Mucosa of descending colon (tissue), 3 donors: Measurements from ENCODE around the gene FPGS. TPM values are rescaled to one million over a fixed set of nuclear protein-coding genes. Genes with fewer than 3 reads are reported as not detected.

Experiments
- ATAC-seq: fragments of 200-7000 bp; cut with Tn5 transposase; one replicate; pipeline ENCODE4 v1.9.1; 2020; ENCODE audit warnings: mild to moderate bottlenecking, moderate library complexity
- DNase-seq, 3 donors: peaks; one replicate each; pipeline ENCODE4 v3.0.0-alpha.2; 2020
- H3K36me3 ChIP-seq: fragments of 200-600 bp; one replicate; pipeline ENCODE4 v1.8.0; 2021; ENCODE audit warnings: low read depth, mild to moderate bottlenecking
- H3K4me1 ChIP-seq: fragments of 200-600 bp; one replicate; pipeline ENCODE4 v1.8.0; 2021; ENCODE audit warnings: low read depth, mild to moderate bottlenecking
- H3K4me3 ChIP-seq: fragments of 200-600 bp; one replicate; pipeline ENCODE4 v1.8.0; 2021; ENCODE audit warnings: mild to moderate bottlenecking
- H3K9me3 ChIP-seq: fragments of 200-600 bp; one replicate; pipeline ENCODE4 v1.8.0; 2021; ENCODE audit warnings: mild to moderate bottlenecking
- intact Hi-C, 2 donors: fragments of 100-400 bp; cut with DNase I in 1 of 2; cut with micrococcal nuclease in 1 of 2; formaldehyde crosslinking; loops; one replicate each; pipeline versions ENCODE4 v1.11.0 to v1.11.1; 2022; cut with DNase I, micrococcal nuclease
- total RNA-seq, 3 donors: library from RNA; stranded (reverse); fragmentation: NEBNext Ultra II Directional in 2 of 3; extraction: Animal tissue kit (Norgen Biotek cat#: 25700) in 2 of 3; gene quantifications; one replicate each; pipeline versions ENCODE4 v1.2.1 to v1.2.4, GENCODE V29; 2021 to 2023
- TF ChIP-seq, protein P1 (sequence below): fragments of 200-600 bp; IDR thresholded peaks from one replicate; pipeline ENCODE4 v1.8.0; 2022; ENCODE audit warnings: antibody characterized with exemption, mild to moderate bottlenecking
- donor health status: DM: no; HTN: no; CAD: no; lungs with moderate emphysema.
- donor health status: DM: no; HTN: no; CAD: no.
- donor health status: DM: no; HTN: yes; CAD: no.

FPGS gene
- total RNA-seq, 3 donors from 2014 or later, result 41.0 to 46.5 (median 41.3) TPM

DNA sequence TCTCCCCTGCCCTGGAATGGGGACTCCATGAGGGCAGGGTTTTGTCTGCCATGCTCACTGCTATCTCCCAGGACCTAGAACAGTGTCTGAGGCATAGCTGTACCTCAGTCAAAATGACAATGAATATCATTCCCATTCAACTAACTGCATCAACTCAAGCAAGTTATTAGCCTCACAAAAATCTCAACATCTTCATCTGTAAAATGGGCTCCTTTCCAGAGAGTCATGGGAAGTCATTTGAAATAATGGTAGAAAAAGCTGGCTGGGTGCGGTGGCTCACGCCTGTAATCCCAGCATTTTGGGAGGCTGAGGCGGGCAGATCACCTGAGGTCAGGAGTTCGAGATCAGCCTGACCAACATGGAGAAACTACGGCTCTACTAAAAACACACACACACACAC is 33.6 kb upstream of the FPGS start:
- DNase-seq (no peak), ATAC-seq (no peak)
- Histone ChIP-seq H3K36me3 (no peaks in the 10 kb centered on the region), H3K9me3 (no peaks in the 10 kb centered on the region), H3K4me1 (peaks cover 14% of the 10 kb centered on the region), H3K4me3 (no peak overlapping the region)
- TF ChIP-seq, protein P1, sequence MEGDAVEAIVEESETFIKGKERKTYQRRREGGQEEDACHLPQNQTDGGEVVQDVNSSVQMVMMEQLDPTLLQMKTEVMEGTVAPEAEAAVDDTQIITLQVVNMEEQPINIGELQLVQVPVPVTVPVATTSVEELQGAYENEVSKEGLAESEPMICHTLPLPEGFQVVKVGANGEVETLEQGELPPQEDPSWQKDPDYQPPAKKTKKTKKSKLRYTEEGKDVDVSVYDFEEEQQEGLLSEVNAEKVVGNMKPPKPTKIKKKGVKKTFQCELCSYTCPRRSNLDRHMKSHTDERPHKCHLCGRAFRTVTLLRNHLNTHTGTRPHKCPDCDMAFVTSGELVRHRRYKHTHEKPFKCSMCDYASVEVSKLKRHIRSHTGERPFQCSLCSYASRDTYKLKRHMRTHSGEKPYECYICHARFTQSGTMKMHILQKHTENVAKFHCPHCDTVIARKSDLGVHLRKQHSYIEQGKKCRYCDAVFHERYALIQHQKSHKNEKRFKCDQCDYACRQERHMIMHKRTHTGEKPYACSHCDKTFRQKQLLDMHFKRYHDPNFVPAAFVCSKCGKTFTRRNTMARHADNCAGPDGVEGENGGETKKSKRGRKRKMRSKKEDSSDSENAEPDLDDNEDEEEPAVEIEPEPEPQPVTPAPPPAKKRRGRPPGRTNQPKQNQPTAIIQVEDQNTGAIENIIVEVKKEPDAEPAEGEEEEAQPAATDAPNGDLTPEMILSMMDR, result no peak
- intact Hi-C loops, result no loop called here

DNA sequence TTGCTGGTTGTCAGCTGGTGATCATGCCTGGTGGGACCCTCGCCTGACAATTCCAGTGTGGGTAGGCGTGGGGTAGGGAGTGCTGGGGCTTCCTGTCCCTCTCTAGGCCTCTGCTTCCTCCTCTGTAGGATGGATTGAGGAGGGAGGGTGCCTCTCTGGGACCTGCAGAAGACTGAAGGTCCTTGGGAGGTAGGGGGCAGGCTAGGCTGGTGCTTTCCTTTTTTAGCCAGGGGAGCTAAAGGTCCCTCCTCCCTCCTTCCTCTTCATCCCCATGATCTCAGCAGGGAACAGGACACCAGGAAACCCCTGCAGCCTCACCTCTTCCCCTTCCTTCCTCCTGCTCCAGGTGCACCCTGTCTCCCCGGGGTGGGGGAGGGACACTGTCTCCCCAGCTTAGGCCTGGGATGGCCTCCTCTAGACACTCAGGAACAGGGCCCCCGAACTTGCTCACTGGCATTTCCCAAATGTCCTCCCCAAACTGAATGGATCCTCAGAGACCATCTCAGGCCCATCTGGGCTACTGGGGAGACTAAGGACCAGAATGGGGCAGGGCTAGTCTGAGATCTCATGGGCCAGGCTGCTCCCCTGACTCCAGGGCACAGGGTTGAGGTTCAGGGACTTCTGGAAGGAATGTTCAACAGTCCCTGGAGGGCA is 32.6 kb upstream of the FPGS start:
- no peaks in the 10 kb centered on the region for H3K9me3 ChIP-seq
- no peak overlapping the region for H3K4me3 ChIP-seq
- H3K36me3 ChIP-seq, result no peaks in the 10 kb centered on the region
- intact Hi-C loops, result no loop called here
- TF ChIP-seq, protein P1, result no peak
- DNase-seq (peak in 1 of 3 donors; percentile 55), ATAC-seq (no peak)
- peaks cover 14% of the 10 kb centered on the region for H3K4me1 ChIP-seq

DNA sequence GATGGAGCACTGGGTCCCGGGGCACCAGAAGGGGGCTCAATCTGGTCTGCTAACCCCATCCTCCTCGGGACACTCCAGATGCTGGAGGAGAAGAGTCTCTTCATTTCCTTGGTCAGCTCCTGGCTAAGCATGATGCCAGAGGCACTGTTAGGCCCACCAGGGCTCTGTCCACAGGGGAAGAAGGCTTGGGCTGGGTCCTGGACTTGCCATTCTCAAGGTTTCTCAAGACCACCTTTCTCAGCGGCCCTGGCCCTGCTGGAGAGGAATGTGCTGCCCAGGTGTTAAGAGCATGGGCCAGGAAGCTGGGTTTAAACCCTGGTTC is 32.1 kb upstream of the FPGS start:
- intact Hi-C loops, result no loop called here
- H3K9me3 ChIP-seq, result no peaks in the 10 kb centered on the region
- no peaks in the 10 kb centered on the region for H3K36me3 ChIP-seq
- H3K4me1 ChIP-seq, result peaks cover 14% of the 10 kb centered on the region
- H3K4me3 ChIP-seq, result no peak overlapping the region
- TF ChIP-seq, protein P1, result no peak
- ATAC-seq (no peak), DNase-seq (peak in 1 of 3 donors; percentile 55)

DNA sequence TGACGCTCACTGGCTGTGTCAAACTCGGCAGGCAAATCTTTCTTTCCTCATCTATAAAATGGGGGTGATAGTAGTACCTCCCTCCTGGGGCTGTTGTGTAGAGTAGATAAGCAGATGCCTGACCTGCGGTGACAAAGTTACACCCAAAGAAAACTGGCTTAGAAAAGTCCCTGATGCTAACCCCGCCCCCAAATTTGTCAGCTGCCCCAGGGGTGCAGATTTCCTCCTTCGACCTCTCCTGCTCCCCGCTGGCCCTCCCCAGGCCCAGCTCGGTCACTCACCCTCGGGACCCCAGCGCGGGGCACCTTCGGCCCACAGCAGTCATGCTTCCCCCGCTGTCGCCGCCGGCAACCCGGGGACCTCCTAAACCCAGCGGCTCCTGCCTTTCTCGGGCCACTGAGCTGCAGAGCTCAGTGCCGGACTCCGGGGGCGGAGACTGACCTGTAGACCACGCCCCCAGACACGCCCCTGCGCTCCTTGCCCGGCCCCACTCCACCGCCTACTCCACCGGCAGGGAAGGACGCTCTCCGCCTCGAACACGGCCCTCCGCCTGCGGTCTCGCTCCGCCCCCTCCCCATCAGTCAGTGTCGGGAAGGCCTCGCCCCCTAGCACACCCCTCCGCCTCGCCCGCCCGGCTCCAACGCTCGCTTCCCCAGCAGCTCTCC is 31.6 kb upstream of the FPGS start:
- Histone ChIP-seq H3K4me3 (peak overlapping the region; percentile 6), H3K36me3 (no peaks in the 10 kb centered on the region), H3K9me3 (no peaks in the 10 kb centered on the region), H3K4me1 (peaks cover 14% of the 10 kb centered on the region)
- intact Hi-C loops, result no loop called here
- DNase-seq, result peak; percentile 98 to 100 (median 99)
- TF ChIP-seq, protein P1, result no peak
- peak; percentile 98 for ATAC-seq

DNA sequence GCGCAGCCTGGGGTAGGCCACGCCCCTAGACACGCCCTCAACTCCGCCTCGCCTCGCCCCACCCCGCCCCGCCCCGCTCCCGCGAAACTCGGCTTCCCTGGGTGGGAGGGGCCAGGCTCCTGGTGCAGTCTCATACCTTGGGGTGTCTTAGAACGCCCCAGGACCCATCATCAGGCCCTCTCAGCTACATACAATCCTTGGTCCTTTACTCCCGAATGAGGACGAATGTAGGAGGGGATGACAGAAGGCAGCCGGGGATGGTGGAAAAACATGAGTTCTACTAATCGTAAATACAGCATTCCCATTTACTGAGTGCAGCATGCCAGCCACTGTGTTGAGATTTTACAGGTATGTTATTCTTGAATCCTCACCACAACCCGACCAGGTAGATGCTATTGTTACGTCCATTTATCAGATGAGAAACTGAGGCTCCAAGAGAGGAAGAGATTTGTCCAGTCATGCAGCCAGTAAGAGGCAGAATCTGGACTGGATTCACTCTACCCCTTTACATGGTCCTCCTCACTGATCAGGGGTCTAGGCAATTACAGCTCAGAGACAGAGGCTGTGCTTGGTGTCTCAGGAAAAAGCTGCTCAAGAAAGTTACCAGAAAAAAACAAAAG is 31.0 kb upstream of the FPGS start:
- DNase-seq (no peak), ATAC-seq (no peak)
- H3K4me3 ChIP-seq, result peak overlapping the region; percentile 6
- H3K36me3 ChIP-seq, result no peaks in the 10 kb centered on the region
- intact Hi-C loops, result no loop called here
- TF ChIP-seq, protein P1, result no peak
- H3K9me3 ChIP-seq, result no peaks in the 10 kb centered on the region
- H3K4me1 ChIP-seq, result peaks cover 14% of the 10 kb centered on the region
